ENCODE data around the gene TMEM273.

Gene TMEM273

GRCh38 chr10:49141541-49142332 lies 46.5 kb downstream of the TMEM273 start:
- no peak for DNase-seq (ENCODE audit: low read depth in 1 of 2, low spot score in 1 of 2)

- DNase-seq (ENCODE audit: low read depth in 1 of 2, low spot score in 1 of 2): no peak
Measured at GRCh38 chr10:49140304-49141177, 47.6 kb downstream of the TMEM273 start.

- no peak for DNase-seq (ENCODE audit: low read depth in 1 of 2, low spot score in 1 of 2)
Measured at GRCh38 chr10:49139846-49140195, 48.4 kb downstream of the TMEM273 start.

- DNase-seq (ENCODE audit: low read depth in 1 of 2, low spot score in 1 of 2): no peak
Measured at GRCh38 chr10:49139028-49139845, 49.0 kb downstream of the TMEM273 start.

- no peak for DNase-seq (ENCODE audit: low read depth in 1 of 2, low spot score in 1 of 2)
Measured at GRCh38 chr10:49138361-49138891, 49.8 kb downstream of the TMEM273 start.

GRCh38 chr10:49136525-49136924 lies 51.7 kb downstream of the TMEM273 start:
- DNase-seq (ENCODE audit: low read depth in 1 of 2, low spot score in 1 of 2): no peak

GRCh38 chr10:49135575-49136313 lies 52.4 kb downstream of the TMEM273 start:
- DNase-seq (ENCODE audit: low read depth in 1 of 2, low spot score in 1 of 2): no peak

GRCh38 chr10:49134327-49134726 lies 53.9 kb downstream of the TMEM273 start:
- no peak for DNase-seq (ENCODE audit: low read depth in 1 of 2, low spot score in 1 of 2)

- DNase-seq (ENCODE audit: low read depth in 1 of 2, low spot score in 1 of 2): no peak
Measured at GRCh38 chr10:49133706-49134248, 54.4 kb downstream of the TMEM273 start, which contains the start of gene FAM170B. FAM170B (minus strand) TSS chr10:49134021; CDS start chr10:49133918, 103 bp downstream.

- DNase-seq (ENCODE audit: low read depth in 1 of 2, low spot score in 1 of 2): no peak
Measured at GRCh38 chr10:49132362-49132737, 55.8 kb downstream of the TMEM273 start.

GRCh38 chr10:49131507-49132361 lies 56.5 kb downstream of the TMEM273 start:
- DNase-seq (ENCODE audit: low read depth in 1 of 2, low spot score in 1 of 2): no peak

GRCh38 chr10:49129376-49129775 lies 58.8 kb downstream of the TMEM273 start:
- DNase-seq (ENCODE audit: low read depth in 1 of 2, low spot score in 1 of 2): no peak

GRCh38 chr10:49128854-49129253 lies 59.3 kb downstream of the TMEM273 start:
- DNase-seq (ENCODE audit: low read depth in 1 of 2, low spot score in 1 of 2): no peak

GRCh38 chr10:49123981-49124950 lies 63.9 kb downstream of the TMEM273 start:
- DNase-seq (ENCODE audit: low read depth in 1 of 2, low spot score in 1 of 2): no peak

GRCh38 chr10:49120911-49121310 lies 67.3 kb downstream of the TMEM273 start:
- DNase-seq (ENCODE audit: low read depth in 1 of 2, low spot score in 1 of 2): no peak

- DNase-seq (ENCODE audit: low read depth in 1 of 2, low spot score in 1 of 2): no peak
Measured at GRCh38 chr10:49119746-49120145, 68.4 kb downstream of the TMEM273 start.

GRCh38 chr10:49118430-49119074 lies 69.6 kb downstream of the TMEM273 start:
- DNase-seq (ENCODE audit: low read depth in 1 of 2, low spot score in 1 of 2): no peak

Data from activated T-helper 1 cell treated with anti-CD3 and anti-CD28 coated beads, Interleukin-2, amount 50 U/mL, for 16 hours (primary cell).